ENCODE data around the gene UBE2N.

UBE2N gene

GRCh38 chr12:93467351-93468007, 25.7 kb upstream of the UBE2N start, which contains the start of gene MRPL42 (continued):
- peak; percentile 62; the same call in 1 of the 2 replicates for TF ChIP-seq PATZ1 (tag by site-specific recombination; IDR thresholded peaks at IDR 0.05)
- peak; percentile 99 for TF ChIP-seq ZNF777 (tag by site-specific recombination; IDR thresholded peaks at IDR 0.05; ENCODE audit: borderline replicate concordance)
- TF ChIP-seq YY2 (tag by site-specific recombination; IDR thresholded peaks at IDR 0.05), result peak; percentile 88
- TF ChIP-seq ZNF214 (tag by site-specific recombination; IDR thresholded peaks at IDR 0.05; ENCODE audit: borderline replicate concordance), result no peak

GRCh38 chr12:93466625-93467350, 25.0 kb upstream of the UBE2N start:
- no peak overlapping the region for H3K4me3 ChIP-seq (ENCODE audit: low read depth, low read length)
- no peaks in the 10 kb centered on the region for H3K4me1 ChIP-seq (ENCODE audit: control insufficient read depth, insufficient read depth, low read length)
- ChIA-PET POLR2A (interaction anchor here (0.6 to 1.6 kb wide), 5 partner anchors 22 to 968 kb away, joined by 3 to 7 read pairs (median 3); partner anchors contain the start of gene UBE2N), CTCF (interaction anchor here (0.6 to 1.5 kb wide), 6 partner anchors 10 to 1068 kb away, joined by 3 to 10 read pairs (median 4); no protein-coding TSS in a partner anchor)
- H3K27ac ChIP-seq (ENCODE audit: extremely low read depth, low read depth, low read length), result no peak overlapping the region; the same call in 1 of the 2 replicates
- peaks cover 18 to 24% of the 10 kb centered on the region in 2 experiments; a peak in 2 of 3 replicates for H3K36me3 ChIP-seq (ENCODE audit: control insufficient read depth in 2 of 2, insufficient read depth in 1 of 2, low read length in 2 of 2)
- TF ChIP-seq SP7 (tag by site-specific recombination; IDR thresholded peaks at IDR 0.05), result no peak
- no peak for TF ChIP-seq ZNF221 (tag by site-specific recombination; IDR thresholded peaks at IDR 0.05; ENCODE audit: borderline replicate concordance)
- TF ChIP-seq ZNF112 (tag by site-specific recombination; IDR thresholded peaks at IDR 0.05), result no peak
- TF ChIP-seq ZNF350 (tag by site-specific recombination; IDR thresholded peaks at IDR 0.05), result no peak
- no peak for TF ChIP-seq ZNF121 (tag by site-specific recombination; IDR thresholded peaks at IDR 0.05)
- TF ChIP-seq ZNF513 (tag by site-specific recombination; IDR thresholded peaks at IDR 0.05), result no peak
- no peak for TF ChIP-seq ZNF704 (tag by site-specific recombination; IDR thresholded peaks at IDR 0.05)
- TF ChIP-seq ZNF433 (tag by site-specific recombination; IDR thresholded peaks at IDR 0.05; ENCODE audit: low read depth), result no peak
- no peak for TF ChIP-seq ZNF2 (tag by site-specific recombination; IDR thresholded peaks at IDR 0.05)
- TF ChIP-seq PRDM1 (tag by site-specific recombination; IDR thresholded peaks at IDR 0.05), result no peak
- no peak for TF ChIP-seq ZNF76 (tag by site-specific recombination; IDR thresholded peaks at IDR 0.05; ENCODE audit: borderline replicate concordance, low read depth)
- no peaks in the 10 kb centered on the region for H3K9me3 ChIP-seq (ENCODE audit: control insufficient read depth, insufficient read depth, low read depth, low read length)

GRCh38 chr12:93465841-93466240, 24.1 kb upstream of the UBE2N start:
- CTCF ChIA-PET, result no interaction called here

More at GRCh38 chr12:93465841-93466240, 24.1 kb upstream of the UBE2N start:
- TF ChIP-seq ZNF416 (tag by site-specific recombination; IDR thresholded peaks at IDR 0.05), result no peak
- TF ChIP-seq PBX3 (CRISPR knock-in tag; IDR thresholded peaks at IDR 0.05), result no peak
- no peak for TF ChIP-seq ZNF114 (tag by site-specific recombination; IDR thresholded peaks at IDR 0.05)
- no peak for TF ChIP-seq GLI4 (tag by site-specific recombination; IDR thresholded peaks at IDR 0.05)
- TF ChIP-seq SETDB1 (IDR thresholded peaks at IDR 0.05; ENCODE audit: insufficient read length, low read length), result no peak
- no peak for TF ChIP-seq MYNN (tag by site-specific recombination; IDR thresholded peaks at IDR 0.05; ENCODE audit: borderline replicate concordance)
- TF ChIP-seq AEBP2 (tag by site-specific recombination; IDR thresholded peaks at IDR 0.05; ENCODE audit: borderline replicate concordance), result no peak
- TF ChIP-seq ZNF704 (tag by site-specific recombination; IDR thresholded peaks at IDR 0.05), result no peak
- TF ChIP-seq ZNF561 (tag by site-specific recombination; IDR thresholded peaks at IDR 0.05; ENCODE audit: borderline replicate concordance), result no peak
- Histone ChIP-seq H3K9me3 (ENCODE audit: control insufficient read depth, insufficient read depth, low read depth, low read length) (no peaks in the 10 kb centered on the region), H3K36me3 (ENCODE audit: control insufficient read depth in 2 of 2, insufficient read depth in 1 of 2, low read length in 2 of 2) (peaks cover 13 to 15% of the 10 kb centered on the region in 2 experiments; a peak in 2 of 3 replicates), H3K4me1 (ENCODE audit: control insufficient read depth, insufficient read depth, low read length) (no peaks in the 10 kb centered on the region), H3K27ac (ENCODE audit: extremely low read depth, low read depth, low read length) (no peak overlapping the region), H3K4me3 (ENCODE audit: low read depth, low read length) (no peak overlapping the region)
- POLR2A ChIA-PET, result interaction anchor here (0.5 kb wide), 1 partner anchor 36 kb away, joined by 5 read pairs; no protein-coding TSS in a partner anchor

Data from HEK293 (cell line).